H1 (cell line): ENCODE measurements around the gene LAMA3. TPM values are rescaled to one million over a fixed set of nuclear protein-coding genes. Genes with fewer than 3 reads are reported as not detected.

Experiments used
- CTCF ChIA-PET: fragments of 300-600 bp; sonication (Branson Sonifier 250); formaldehyde crosslinking; loops from one replicate; lab custom pipeline; 2021; ENCODE audit not compliant: partially characterized antibody; lab: Charles Lee
- POLR2A ChIA-PET: fragments of 300-600 bp; sonication (Branson Sonifier 250); formaldehyde crosslinking; loops from one replicate; lab custom pipeline; 2021; ENCODE audit warnings: inconsistent platforms; ENCODE audit not compliant: partially characterized antibody; lab: Charles Lee
- DNase-seq, 2 experiments: peaks; one replicate each; pipeline versions ENCODE4 v3.0.0 to v3.0.0-alpha.2; 2010 to 2022; ENCODE audit warnings: low spot score in 2 of 2, low read depth in 1 of 2, mixed read lengths in 1 of 2
- FAIRE-seq: peaks from 2 replicates; lab custom pipeline; 2011; peaks lifted over from hg19 to GRCh38; lab: Jason Lieb, UNC
- H2AFZ ChIP-seq: 2 replicates; pipeline ENCODE4 v1.8.1; 2012; ENCODE audit warnings: low read length, inconsistent platforms
- H2AK5ac ChIP-seq: 2 replicates; pipeline ENCODE4 v1.6.1; 2013; ENCODE audit warnings: low read depth, low read length
- H2BK120ac ChIP-seq: replicated peaks from 2 replicates; pipeline ENCODE3; 2013; ENCODE audit warnings: low read depth, low read length, inconsistent platforms
- H2BK12ac ChIP-seq: 2 replicates; pipeline ENCODE4 v1.6.1; 2013; ENCODE audit warnings: low read depth, low read length
- H2BK15ac ChIP-seq: 2 replicates; pipeline ENCODE4 v1.6.1; 2013; ENCODE audit warnings: low read length
- H2BK20ac ChIP-seq: 2 replicates; pipeline ENCODE4 v1.6.1; 2013; ENCODE audit warnings: low read length
- H2BK5ac ChIP-seq: 2 replicates; pipeline ENCODE4 v1.6.1; 2013; ENCODE audit warnings: low read depth, low read length
- H3K14ac ChIP-seq: 2 replicates; pipeline ENCODE4 v1.6.1; 2013; ENCODE audit warnings: inconsistent platforms; ENCODE audit not compliant: insufficient read length
- H3K18ac ChIP-seq: 2 replicates; pipeline ENCODE4 v1.6.1; 2013; ENCODE audit warnings: low read length; ENCODE audit errors: extremely low read depth
- H3K23ac ChIP-seq: 2 replicates; pipeline ENCODE4 v1.6.1; 2013; ENCODE audit warnings: inconsistent platforms; ENCODE audit not compliant: insufficient read length
- H3K23me2 ChIP-seq: 2 replicates; pipeline ENCODE4 v1.6.1; 2013; ENCODE audit warnings: low read depth, low read length
- H3K27ac ChIP-seq: 2 replicates; pipeline ENCODE4 v1.6.1; 2011; ENCODE audit warnings: low read depth, low read length, inconsistent platforms
- H3K27me3 ChIP-seq, 4 experiments: replicated peaks in 1 of 4; 1 replicate in 1 of 4; 2 replicates in 3 of 4; pipeline versions ENCODE4 v1.6.1 to v1.8.1; 2011 to 2013; ENCODE audit warnings: low read length in 3 of 4, mild to moderate bottlenecking in 3 of 4, inconsistent platforms in 2 of 4, mixed read lengths in 2 of 4, moderate library complexity in 1 of 4; ENCODE audit not compliant: control insufficient read depth in 3 of 4, insufficient read depth in 3 of 4; ENCODE audit errors: extremely low read depth in 1 of 4
- H3K36me3 ChIP-seq, 4 experiments: 2 replicates each; pipeline versions ENCODE4 v1.6.1 to v1.8.1; 2011 to 2013; ENCODE audit warnings: mild to moderate bottlenecking in 4 of 4, low read length in 3 of 4, moderate library complexity in 2 of 4, control low read depth in 1 of 4, inconsistent platforms in 1 of 4; ENCODE audit not compliant: insufficient read depth in 4 of 4, control insufficient read depth in 2 of 4
- H3K4ac ChIP-seq: replicated peaks from 2 replicates; pipeline ENCODE3; 2013; ENCODE audit warnings: low read length, low read depth, mixed read lengths, inconsistent platforms; ENCODE audit not compliant: insufficient read length
- H3K4me1 ChIP-seq, 4 experiments: replicated peaks in 1 of 4; 1 replicate in 1 of 4; 2 replicates in 3 of 4; pipeline versions ENCODE4 v1.6.1 to v1.8.1; 2011 to 2013; ENCODE audit warnings: low read length in 3 of 4, inconsistent platforms in 2 of 4, mixed read lengths in 1 of 4; ENCODE audit not compliant: insufficient read depth in 4 of 4, control insufficient read depth in 3 of 4
- H3K4me2 ChIP-seq, 2 experiments: 2 replicates each; pipeline versions ENCODE4 v1.6.1 to v1.8.1; 2011 to 2013; ENCODE audit warnings: low read depth in 2 of 2, low read length in 2 of 2, control low read depth in 1 of 2, inconsistent platforms in 1 of 2, mild to moderate bottlenecking in 1 of 2; ENCODE audit not compliant: insufficient read depth in 1 of 2
- H3K4me3 ChIP-seq, 4 experiments: fragments of 200-600, 300-600 bp in 1 of 4; sonication (generic), shearing (Covaris generic), sonication (Bioruptor Twin) in 1 of 4; 2 replicates each; pipeline versions ENCODE4 v1.5.1 to v1.8.1; 2011 to 2016; ENCODE audit warnings: low read length in 4 of 4, low read depth in 3 of 4, control low read depth in 2 of 4, inconsistent platforms in 2 of 4, mild to moderate bottlenecking in 2 of 4, mixed read lengths in 1 of 4, moderate library complexity in 1 of 4; ENCODE audit not compliant: insufficient read depth in 2 of 4; ENCODE audit errors: extremely low read depth in 1 of 4
- H3K56ac ChIP-seq: replicated peaks from 2 replicates; pipeline ENCODE3; 2013; ENCODE audit warnings: low read depth, mild to moderate bottlenecking, mixed read lengths, low read length, inconsistent platforms; ENCODE audit not compliant: insufficient read length
- H3K79me1 ChIP-seq: 2 replicates; pipeline ENCODE4 v1.6.1; 2013; ENCODE audit warnings: low read depth, low read length, control low read depth
- H3K79me2 ChIP-seq, 2 experiments: 2 replicates each; pipeline versions ENCODE4 v1.6.1 to v1.8.1; 2012 to 2013; ENCODE audit warnings: low read length in 2 of 2, mild to moderate bottlenecking in 2 of 2, inconsistent platforms in 1 of 2; ENCODE audit not compliant: insufficient read depth in 2 of 2, control insufficient read depth in 1 of 2
- H3K9ac ChIP-seq, 4 experiments: replicated peaks in 1 of 4; 1 replicate in 1 of 4; 2 replicates in 3 of 4; pipeline versions ENCODE4 v1.6.1 to v1.8.1; 2011 to 2013; ENCODE audit warnings: low read depth in 3 of 4, low read length in 3 of 4, control low read depth in 2 of 4, mild to moderate bottlenecking in 2 of 4, moderate library complexity in 2 of 4, inconsistent platforms in 1 of 4; ENCODE audit errors: extremely low read depth in 1 of 4
- H3K9me3 ChIP-seq, 2 experiments: 2 replicates each; pipeline versions ENCODE4 v1.6.1 to v1.8.1; 2012 to 2013; ENCODE audit warnings: mild to moderate bottlenecking in 2 of 2, moderate library complexity in 2 of 2, control low read depth in 1 of 2, inconsistent platforms in 1 of 2, low read depth in 1 of 2, low read length in 1 of 2, mixed read lengths in 1 of 2; ENCODE audit not compliant: insufficient read depth in 2 of 2
- H4K20me1 ChIP-seq, 2 experiments: replicated peaks in 1 of 2; 2 replicates each; pipeline versions ENCODE3 to v1.8.1; 2011 to 2013; ENCODE audit warnings: inconsistent platforms in 2 of 2, low read length in 2 of 2, mild to moderate bottlenecking in 1 of 2; ENCODE audit not compliant: insufficient read depth in 2 of 2, control insufficient read depth in 1 of 2
- H4K5ac ChIP-seq: 2 replicates; pipeline ENCODE4 v1.6.1; 2013; ENCODE audit warnings: low read length, low read depth, mixed read lengths, inconsistent platforms; ENCODE audit not compliant: insufficient read length
- H4K8ac ChIP-seq: 2 replicates; pipeline ENCODE4 v1.8.0; 2013; ENCODE audit warnings: mild to moderate bottlenecking, moderate library complexity, low read length, inconsistent platforms; ENCODE audit not compliant: insufficient read depth; ENCODE audit errors: extremely low read depth
- H4K91ac ChIP-seq: replicated peaks from 2 replicates; pipeline ENCODE3; 2013; ENCODE audit warnings: low read length, mixed read lengths, inconsistent platforms; ENCODE audit not compliant: insufficient read length
- NANOG ChIP-seq: IDR thresholded peaks from 2 replicates; pipeline ENCODE4 v1.6.1; 2011; ENCODE audit warnings: low read length, low read depth, mild to moderate bottlenecking, inconsistent platforms; ENCODE audit not compliant: insufficient read depth, poor library complexity, severe bottlenecking
- RBBP5 ChIP-seq: IDR thresholded peaks from 2 replicates; pipeline ENCODE4 v1.7.1; 2012; ENCODE audit warnings: low read depth, mild to moderate bottlenecking, inconsistent platforms, low read length, moderate library complexity, borderline replicate concordance
- SP1 ChIP-seq: IDR thresholded peaks from 2 replicates; pipeline ENCODE4 v1.6.1; 2011; ENCODE audit warnings: low read depth, low read length
- WGBS, 2 experiments: shearing (Covaris generic) in 1 of 2; methylation state at CpG; one replicate each; pipeline versions ENCODE4 v1.1.6 to v1.1.7; 2013 to 2015; ENCODE audit warnings: low lambda C conversion rate in 2 of 2, mixed read lengths in 2 of 2, inconsistent platforms in 1 of 2, low coverage in 1 of 2, missing lambda C conversion rate in 1 of 2; ENCODE audit not compliant: insufficient replicate concordance in 2 of 2, insufficient coverage in 1 of 2, insufficient read length in 1 of 2; ENCODE audit errors: extremely low coverage in 1 of 2, missing lambda C conversion rate in 1 of 2; 5-methylcytosine and 5-hydroxymethylcytosine counted together
- polyA plus RNA-seq, 7 experiments: library from polyadenylated mRNA; depleted of rRNA in 3 of 7; stranded (reverse) in 5 of 7; unstranded in 2 of 7; fragments of >200 nt in 5 of 7; fragments of 200-250 nt in 2 of 7; gene quantifications; 1 replicate in 5 of 7; 2 replicates in 1 of 7; 4 replicates in 1 of 7; pipeline versions ENCODE4 v1.2.1 to v1.2.3, GENCODE V29; 2011 to 2013; ENCODE audit warnings: missing spikeins in 2 of 7, mixed read lengths in 2 of 7
- total RNA-seq: library from RNA; stranded (reverse); fragmentation: NEBNext Ultra II Directional; extraction: Animal tissue kit (Norgen Biotek cat#: 25700); gene quantifications from 2 replicates; pipeline ENCODE4 v1.2.1, GENCODE V29; 2021

Gene LAMA3
- total and polyA plus RNA-seq, 2 of the 8 experiments (the other 6 are each of a cell fraction or from before 2014, with no cell fraction given): 0.76 to 5.0 TPM

DNA sequence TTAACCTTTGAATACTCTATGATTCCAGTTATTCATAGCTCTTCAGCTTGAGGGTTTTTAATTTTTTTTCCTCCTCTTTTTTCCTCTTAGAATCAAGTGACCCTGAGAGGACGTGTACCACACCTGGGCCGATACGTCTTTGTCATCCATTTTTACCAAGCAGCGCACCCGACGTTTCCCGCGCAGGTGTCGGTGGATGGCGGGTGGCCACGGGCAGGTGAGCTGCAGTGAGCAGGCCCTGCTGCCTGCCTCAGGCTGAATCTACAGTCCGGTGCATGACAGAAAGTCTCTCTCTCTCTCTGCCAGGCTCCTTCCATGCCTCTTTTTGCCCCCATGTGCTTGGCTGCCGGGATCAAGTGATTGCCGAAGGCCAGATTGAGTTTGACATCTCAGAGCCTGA lies 153.1 kb downstream of the LAMA3 start:
- CTCF ChIA-PET: interaction anchor here (1.0 to 1.3 kb wide), 2 partner anchors 18 to 76 kb away, joined by 3 to 4 read pairs; no protein-coding TSS in a partner anchor
- Histone ChIP-seq H3K9me3 (no peaks in the 10 kb centered on the region), H3K23me2 (no peaks in the 10 kb centered on the region), H3K4me1 (no peaks in the 10 kb centered on the region; a peak in 2 of 7 replicates), H3K36me3 (no peaks in the 10 kb centered on the region), H4K20me1 (no peaks in the 10 kb centered on the region), H3K4me2 (no peak overlapping the region), H2BK5ac (no peak overlapping the region), H3K14ac (no peak overlapping the region), H3K23ac (no peak overlapping the region), H3K4me3 (no peak overlapping the region), H3K56ac (no peak overlapping the region), H3K18ac (no peak overlapping the region), H3K9ac (no peak overlapping the region), H2AFZ (no peak overlapping the region), H3K27ac (no peak overlapping the region), H2BK15ac (no peak overlapping the region), H3K27me3 (no peaks in the 10 kb centered on the region), H2AK5ac (no peak overlapping the region), H3K79me1 (no peaks in the 10 kb centered on the region), H4K5ac (no peak overlapping the region), H3K79me2 (no peaks in the 10 kb centered on the region), H3K4ac (no peak overlapping the region), H2BK20ac (no peak overlapping the region), H4K91ac (no peak overlapping the region), H2BK120ac (no peak overlapping the region), H2BK12ac (no peak overlapping the region), H4K8ac (no peak overlapping the region)
- no peak for FAIRE-seq
- POLR2A ChIA-PET: interaction anchor here (1.1 kb wide), 1 partner anchor 296 kb away, joined by 3 read pairs; the partner anchor contains the start of gene CABYR
- TF ChIP-seq NANOG (no peak), RBBP5 (no peak), SP1 (no peak)
- 92% methylated on average over 14 of the region's 14 CpGs; no CpG with 5 or more reads in 1 of the 2 experiments for WGBS, 2 experiments
- DNase-seq: no peak
